Endodermal cell (in vitro differentiated cells): ENCODE data around the gene SPOCK1. TPM values are rescaled to one million over a fixed set of nuclear protein-coding genes. Genes with fewer than 3 reads are reported as not detected.
"Not testable (repeated sequence)": the region's sequence is repeated elsewhere in the genome, so short reads cannot be mapped to it uniquely, and the experiment has no call there.

Source experiments
- DNase-seq: peaks from one replicate; pipeline ENCODE4 v3.0.0-alpha.2; 2017
- H3K27ac ChIP-seq: 2 replicates; pipeline ENCODE4 v1.5.1; 2013; ENCODE audit warnings: mild to moderate bottlenecking, low read depth, low read length, moderate library complexity
- H3K27me3 ChIP-seq: 2 replicates; pipeline ENCODE4 v1.6.1; 2013; ENCODE audit warnings: mild to moderate bottlenecking, low read length, moderate library complexity; ENCODE audit not compliant: insufficient read depth, control insufficient read depth, poor library complexity, severe bottlenecking
- H3K36me3 ChIP-seq: 2 replicates; pipeline ENCODE4 v1.7.0; 2013; ENCODE audit warnings: mild to moderate bottlenecking, low read length, moderate library complexity; ENCODE audit not compliant: control insufficient read depth, insufficient read depth
- H3K4me1 ChIP-seq: one replicate; pipeline ENCODE4 v1.7.0; 2013; ENCODE audit warnings: low read length; ENCODE audit not compliant: control insufficient read depth, insufficient read depth
- H3K4me3 ChIP-seq: 2 replicates; pipeline ENCODE4 v1.5.1; 2013; ENCODE audit warnings: mild to moderate bottlenecking, low read length, moderate library complexity
- H3K9ac ChIP-seq: 2 replicates; pipeline ENCODE4 v1.6.1; 2013; ENCODE audit warnings: mild to moderate bottlenecking, low read length, moderate library complexity; ENCODE audit not compliant: poor library complexity, severe bottlenecking; ENCODE audit errors: extremely low read depth
- H3K9me3 ChIP-seq: 2 replicates; pipeline ENCODE4 v1.6.1; 2013; ENCODE audit warnings: mild to moderate bottlenecking, low read length, moderate library complexity; ENCODE audit not compliant: control insufficient read depth
- H3K27ac Mint-ChIP-seq: 2 replicates; pipeline ENCODE4 v1.8.0; 2020; ENCODE audit warnings: mixed read lengths
- H3K27me3 Mint-ChIP-seq: 2 replicates; pipeline ENCODE4 v1.8.0; 2021; ENCODE audit warnings: mild to moderate bottlenecking, mixed read lengths; ENCODE audit not compliant: insufficient read depth
- H3K36me3 Mint-ChIP-seq: 2 replicates; pipeline ENCODE4 v1.8.0; 2020; ENCODE audit warnings: low read depth, mixed read lengths
- H3K4me1 Mint-ChIP-seq: 2 replicates; pipeline ENCODE4 v1.8.0; 2020; ENCODE audit warnings: mixed read lengths
- H3K4me3 Mint-ChIP-seq: 2 replicates; pipeline ENCODE4 v1.8.0; 2020; ENCODE audit warnings: mild to moderate bottlenecking, moderate library complexity, mixed read lengths
- H3K9me3 Mint-ChIP-seq: 2 replicates; pipeline ENCODE4 v1.8.0; 2020; ENCODE audit warnings: mild to moderate bottlenecking, mixed read lengths
- WGBS, 2 experiments: methylation state at CpG; one replicate each; pipeline versions ENCODE4 v1.1.5 to v1.1.7; 2013; ENCODE audit warnings: missing lambda C conversion rate in 2 of 2, mixed read lengths in 1 of 2; ENCODE audit not compliant: insufficient coverage in 1 of 2, insufficient read length in 1 of 2; 5-methylcytosine and 5-hydroxymethylcytosine counted together
- total RNA-seq, 2 donors: library from RNA; stranded (reverse); fragmentation: NEBNext Ultra II Directional in 1 of 2; extraction: Animal tissue kit (Norgen Biotek cat#: 25700) in 1 of 2; gene quantifications; 2 replicates in 1 of 2; 3 replicates in 1 of 2; pipeline ENCODE4 v1.2.1, GENCODE V29; 2021
- TF ChIP-seq, protein P1 (sequence below): fragments of 200-600 bp; sonication (generic); conservative IDR thresholded peaks from 2 replicates; pipeline ENCODE4 v1.5.0; 2021; ENCODE audit warnings: antibody characterized with exemption, mild to moderate bottlenecking

Gene SPOCK1
- total RNA-seq, 2 donors from 2014 or later, result 25.8 to 39.8 TPM

DNA sequence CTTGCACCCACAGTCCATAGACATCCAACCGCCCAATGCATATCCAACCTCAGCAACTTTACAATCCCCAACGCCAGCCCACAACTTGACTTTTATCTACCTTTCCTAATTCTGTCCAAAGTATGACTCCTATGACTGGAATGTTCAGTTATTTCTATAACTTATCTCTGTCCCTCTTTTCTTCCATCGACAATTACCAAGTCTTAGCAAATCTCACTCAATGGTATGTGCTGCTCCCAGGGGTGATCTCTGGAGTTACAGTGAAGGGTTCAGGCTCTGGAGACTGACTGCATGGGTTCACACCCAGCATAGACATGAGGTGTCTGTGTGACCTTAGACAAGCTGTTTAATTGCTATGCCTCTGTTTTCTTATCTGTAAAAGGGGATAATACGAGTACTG is 106.9 kb downstream of the SPOCK1 start:
- no peaks in the 10 kb centered on the region for H3K4me1 ChIP-seq
- H3K36me3 ChIP-seq, result no peaks in the 10 kb centered on the region
- Mint-ChIP-seq H3K27me3 (peaks cover 16% of the 10 kb centered on the region), H3K4me1 (no peaks in the 10 kb centered on the region), H3K4me3 (no peak overlapping the region), H3K36me3 (no peaks in the 10 kb centered on the region), H3K27ac (no peak overlapping the region), H3K9me3 (no peaks in the 10 kb centered on the region)
- no peaks in the 10 kb centered on the region for H3K9me3 ChIP-seq
- TF ChIP-seq, protein P1, sequence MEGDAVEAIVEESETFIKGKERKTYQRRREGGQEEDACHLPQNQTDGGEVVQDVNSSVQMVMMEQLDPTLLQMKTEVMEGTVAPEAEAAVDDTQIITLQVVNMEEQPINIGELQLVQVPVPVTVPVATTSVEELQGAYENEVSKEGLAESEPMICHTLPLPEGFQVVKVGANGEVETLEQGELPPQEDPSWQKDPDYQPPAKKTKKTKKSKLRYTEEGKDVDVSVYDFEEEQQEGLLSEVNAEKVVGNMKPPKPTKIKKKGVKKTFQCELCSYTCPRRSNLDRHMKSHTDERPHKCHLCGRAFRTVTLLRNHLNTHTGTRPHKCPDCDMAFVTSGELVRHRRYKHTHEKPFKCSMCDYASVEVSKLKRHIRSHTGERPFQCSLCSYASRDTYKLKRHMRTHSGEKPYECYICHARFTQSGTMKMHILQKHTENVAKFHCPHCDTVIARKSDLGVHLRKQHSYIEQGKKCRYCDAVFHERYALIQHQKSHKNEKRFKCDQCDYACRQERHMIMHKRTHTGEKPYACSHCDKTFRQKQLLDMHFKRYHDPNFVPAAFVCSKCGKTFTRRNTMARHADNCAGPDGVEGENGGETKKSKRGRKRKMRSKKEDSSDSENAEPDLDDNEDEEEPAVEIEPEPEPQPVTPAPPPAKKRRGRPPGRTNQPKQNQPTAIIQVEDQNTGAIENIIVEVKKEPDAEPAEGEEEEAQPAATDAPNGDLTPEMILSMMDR, result no peak
- DNase-seq, result no peak
- 78 to 90% methylated on average over 2 to 4 of the region's 4 CpGs for WGBS, 2 experiments
- no peak overlapping the region for H3K27ac ChIP-seq
- no peak overlapping the region for H3K9ac ChIP-seq
- no peak overlapping the region for H3K4me3 ChIP-seq
- H3K27me3 ChIP-seq, result peaks cover 29% of the 10 kb centered on the region

DNA sequence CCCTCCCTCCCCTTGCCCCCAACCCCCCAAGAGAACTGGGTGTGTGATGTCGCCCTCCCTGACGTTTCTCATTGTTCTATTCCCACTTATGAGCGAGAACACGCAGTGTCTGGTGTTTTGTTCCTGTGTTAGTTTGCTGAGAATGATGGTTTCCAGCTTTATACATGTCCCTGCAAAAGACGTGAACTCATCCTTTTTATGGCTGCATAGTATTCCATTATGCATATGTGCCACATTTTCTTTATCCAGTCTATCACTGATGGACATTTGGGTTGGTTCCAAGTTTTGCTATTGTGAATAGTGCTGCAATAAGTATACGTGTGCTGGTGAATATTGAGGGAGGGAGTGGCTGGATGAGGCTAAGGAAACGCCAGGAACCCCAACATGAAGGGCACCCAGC is 108.1 kb downstream of the SPOCK1 start:
- H3K4me3 Mint-ChIP-seq, H3K4me3 ChIP-seq, H3K36me3 Mint-ChIP-seq, H3K4me1 ChIP-seq, DNase-seq, H3K27ac ChIP-seq, H3K9me3 Mint-ChIP-seq, H3K4me1 Mint-ChIP-seq, H3K9me3 ChIP-seq, H3K9ac ChIP-seq, H3K27ac Mint-ChIP-seq, H3K36me3 ChIP-seq: not testable (repeated sequence)
- 93 to 97% methylated on average over 2 to 5 of the region's 7 CpGs for WGBS, 2 experiments
- peaks cover 26% of the 10 kb centered on the region for H3K27me3 ChIP-seq
- H3K27me3 Mint-ChIP-seq, result peaks cover 24% of the 10 kb centered on the region

DNA sequence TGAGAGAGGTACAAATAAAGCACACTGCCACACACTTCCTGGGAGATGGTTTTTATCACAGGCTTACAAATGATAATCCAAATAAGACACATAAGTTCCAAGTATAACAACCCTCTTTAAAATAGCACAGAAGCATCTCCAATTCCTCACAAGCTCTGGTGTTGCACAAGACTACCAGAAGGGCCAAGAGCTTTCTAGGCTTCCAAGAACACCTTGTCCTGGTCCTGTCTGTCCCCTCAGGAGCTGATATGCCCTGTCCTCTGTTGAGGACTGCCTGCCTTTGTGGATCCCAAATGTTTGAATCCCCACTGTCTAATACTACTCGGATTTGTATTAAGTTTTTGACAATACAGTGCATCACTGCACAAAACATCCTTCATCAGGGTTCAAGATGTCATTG is 110.1 kb downstream of the SPOCK1 start:
- no peaks in the 10 kb centered on the region for H3K4me1 Mint-ChIP-seq
- H3K36me3 Mint-ChIP-seq, result no peaks in the 10 kb centered on the region
- no peak overlapping the region for H3K4me3 Mint-ChIP-seq
- H3K4me1 ChIP-seq, result no peaks in the 10 kb centered on the region
- peaks cover 6% of the 10 kb centered on the region for H3K9me3 ChIP-seq
- no peak overlapping the region for H3K27ac Mint-ChIP-seq
- H3K27me3 Mint-ChIP-seq, result peaks cover 17% of the 10 kb centered on the region
- DNase-seq, result no peak
- WGBS, 2 experiments, result 67 to 80% methylated on average over 1 of the region's 1 CpG
- H3K27me3 ChIP-seq, result peaks cover 16% of the 10 kb centered on the region
- H3K36me3 ChIP-seq, result no peaks in the 10 kb centered on the region
- H3K27ac ChIP-seq, result no peak overlapping the region
- H3K4me3 ChIP-seq, result no peak overlapping the region
- H3K9ac ChIP-seq, result no peak overlapping the region
- peaks cover 7% of the 10 kb centered on the region for H3K9me3 Mint-ChIP-seq
- TF ChIP-seq, protein P1, result no peak

DNA sequence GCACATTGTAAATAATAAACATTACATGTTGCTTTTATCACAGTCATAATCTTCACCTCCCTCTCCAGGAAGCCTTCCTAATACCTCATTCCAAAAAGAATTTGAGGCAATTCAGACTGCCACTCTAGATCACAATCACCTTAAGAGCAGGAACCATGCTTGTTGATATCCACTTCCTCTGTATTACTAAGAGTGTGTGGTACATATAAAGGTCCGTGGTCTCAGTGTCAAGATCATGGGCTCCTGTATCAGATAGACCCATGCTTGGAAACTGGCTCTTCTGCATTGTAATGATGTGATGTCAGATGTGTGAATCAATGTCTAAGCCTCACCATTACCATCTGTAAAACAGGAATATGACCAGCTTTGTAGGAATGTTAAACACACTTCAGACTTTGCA is 114.1 kb downstream of the SPOCK1 start:
- DNase-seq, result no peak
- Mint-ChIP-seq H3K36me3 (peaks cover 6% of the 10 kb centered on the region), H3K9me3 (peaks cover 36% of the 10 kb centered on the region), H3K27ac (no peak overlapping the region), H3K4me1 (no peaks in the 10 kb centered on the region), H3K27me3 (peaks cover 15% of the 10 kb centered on the region), H3K4me3 (no peak overlapping the region)
- H3K27ac ChIP-seq, result no peak overlapping the region
- 95% methylated on average over 1 of the region's 1 CpG; no CpG with 5 or more reads in 1 of the 2 experiments for WGBS, 2 experiments
- H3K9ac ChIP-seq, result no peak overlapping the region
- H3K4me1 ChIP-seq, result no peaks in the 10 kb centered on the region
- H3K4me3 ChIP-seq, result no peak overlapping the region
- TF ChIP-seq, protein P1, result no peak
- no peaks in the 10 kb centered on the region for H3K36me3 ChIP-seq
- H3K9me3 ChIP-seq, result peaks cover 27% of the 10 kb centered on the region
- H3K27me3 ChIP-seq, result peaks cover 8% of the 10 kb centered on the region
